Measurements from ENCODE around the gene C9orf153.

DNA sequence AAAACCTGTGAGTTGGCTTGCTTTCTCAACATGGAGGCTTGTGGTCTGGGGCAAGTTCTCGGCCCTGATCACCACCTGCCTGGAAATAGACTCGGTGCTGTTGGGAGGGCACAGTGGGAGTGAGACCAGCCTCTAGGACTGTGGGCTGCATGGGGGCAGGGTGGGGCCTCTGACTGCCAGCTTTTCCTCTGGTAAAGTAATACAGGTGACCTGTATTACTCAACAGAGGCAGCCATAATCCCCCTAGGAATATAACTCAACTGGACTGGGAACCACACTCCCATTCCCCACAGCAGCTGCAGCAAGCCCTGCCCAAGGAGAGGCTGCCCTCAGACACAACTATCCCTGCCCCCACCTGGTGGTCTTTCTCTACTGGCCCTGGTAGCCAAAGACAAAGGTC lies 72.8 kb downstream of the C9orf153 start:
- TF ChIP-seq, protein P1, sequence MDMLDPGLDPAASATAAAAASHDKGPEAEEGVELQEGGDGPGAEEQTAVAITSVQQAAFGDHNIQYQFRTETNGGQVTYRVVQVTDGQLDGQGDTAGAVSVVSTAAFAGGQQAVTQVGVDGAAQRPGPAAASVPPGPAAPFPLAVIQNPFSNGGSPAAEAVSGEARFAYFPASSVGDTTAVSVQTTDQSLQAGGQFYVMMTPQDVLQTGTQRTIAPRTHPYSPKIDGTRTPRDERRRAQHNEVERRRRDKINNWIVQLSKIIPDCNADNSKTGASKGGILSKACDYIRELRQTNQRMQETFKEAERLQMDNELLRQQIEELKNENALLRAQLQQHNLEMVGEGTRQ (IDR thresholded peaks at IDR 0.05; ENCODE audit: low read length): no peak
- TF ChIP-seq, protein P2, sequence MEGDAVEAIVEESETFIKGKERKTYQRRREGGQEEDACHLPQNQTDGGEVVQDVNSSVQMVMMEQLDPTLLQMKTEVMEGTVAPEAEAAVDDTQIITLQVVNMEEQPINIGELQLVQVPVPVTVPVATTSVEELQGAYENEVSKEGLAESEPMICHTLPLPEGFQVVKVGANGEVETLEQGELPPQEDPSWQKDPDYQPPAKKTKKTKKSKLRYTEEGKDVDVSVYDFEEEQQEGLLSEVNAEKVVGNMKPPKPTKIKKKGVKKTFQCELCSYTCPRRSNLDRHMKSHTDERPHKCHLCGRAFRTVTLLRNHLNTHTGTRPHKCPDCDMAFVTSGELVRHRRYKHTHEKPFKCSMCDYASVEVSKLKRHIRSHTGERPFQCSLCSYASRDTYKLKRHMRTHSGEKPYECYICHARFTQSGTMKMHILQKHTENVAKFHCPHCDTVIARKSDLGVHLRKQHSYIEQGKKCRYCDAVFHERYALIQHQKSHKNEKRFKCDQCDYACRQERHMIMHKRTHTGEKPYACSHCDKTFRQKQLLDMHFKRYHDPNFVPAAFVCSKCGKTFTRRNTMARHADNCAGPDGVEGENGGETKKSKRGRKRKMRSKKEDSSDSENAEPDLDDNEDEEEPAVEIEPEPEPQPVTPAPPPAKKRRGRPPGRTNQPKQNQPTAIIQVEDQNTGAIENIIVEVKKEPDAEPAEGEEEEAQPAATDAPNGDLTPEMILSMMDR (IDR thresholded peaks at IDR 0.05; ENCODE audit: control extremely low read depth in 1 of 3, insufficient read depth in 1 of 3, low read depth in 1 of 3, low read length in 3 of 3): no peak
- no peak for TF ChIP-seq HDAC6 (IDR thresholded peaks at IDR 0.05; ENCODE audit: low read depth, low read length)
- no peak for TF ChIP-seq SP1 (IDR thresholded peaks at IDR 0.05; ENCODE audit: low read depth, low read length)
- no peak for TF ChIP-seq BRCA1 (IDR thresholded peaks at IDR 0.05; ENCODE audit: low read depth, low read length)
- no peak for TF ChIP-seq KDM1A (IDR thresholded peaks at IDR 0.05; ENCODE audit: borderline replicate concordance, low read length)
- TF ChIP-seq SIX5 (IDR thresholded peaks at IDR 0.05; ENCODE audit: low read depth, low read length): no peak

All from H1 (cell line).